Caco-2 (cell line): Measurements from ENCODE around the gene EVA1A. TPM values are rescaled to one million over a fixed set of nuclear protein-coding genes. Genes with fewer than 3 reads are reported as not detected.

Experiments used
- BruUV-seq: library from RNA; stranded (reverse); fragments of 400-500 nt; replicated peaks from 2 replicates; lab custom pipeline; 2021; lab: Mats Ljungman, UMichigan
- CTCF ChIA-PET: fragments of 300-600 bp; sonication (Branson Sonifier 250); formaldehyde crosslinking; loops from one replicate; lab custom pipeline; 2022; ENCODE audit warnings: antibody characterized with exemption; lab: Charles Lee
- POLR2A ChIA-PET: fragments of 300-600 bp; sonication (Branson Sonifier 250); formaldehyde crosslinking; loops from one replicate; lab custom pipeline; 2022; ENCODE audit warnings: antibody characterized with exemption; lab: Charles Lee
- DNase-seq, 2 experiments: peaks; one replicate each; pipeline versions ENCODE4 v3.0.0 to v3.0.0-alpha.2; 2020 to 2022
- H3K27me3 ChIP-seq: replicated peaks from 2 replicates; pipeline ENCODE4 v1.6.0; 2011; ENCODE audit warnings: low read length; ENCODE audit not compliant: control insufficient read depth, insufficient read depth
- H3K36me3 ChIP-seq: 2 replicates; pipeline ENCODE4 v1.5.1; 2011; ENCODE audit warnings: low read length; ENCODE audit not compliant: control insufficient read depth, insufficient read depth
- H3K4me1 ChIP-seq: fragments of 250-450 bp; sonication (Bioruptor Pico); 2 replicates; pipeline ENCODE4 v1.5.1; 2020; ENCODE audit warnings: mild to moderate bottlenecking
- H3K4me3 ChIP-seq: 2 replicates; pipeline ENCODE4 v1.5.1; 2011; ENCODE audit warnings: low read depth, mild to moderate bottlenecking, control low read depth, low read length
- H3K9me3 ChIP-seq: fragments of 250-450 bp; sonication (Bioruptor Pico); 2 replicates; pipeline ENCODE4 v1.5.1; 2020; ENCODE audit warnings: mild to moderate bottlenecking, moderate library complexity
- H3K27ac Mint-ChIP-seq: one replicate; pipeline ENCODE4 v1.8.0; 2022; ENCODE audit warnings: mixed read lengths; ENCODE audit not compliant: unreplicated experiment
- H3K27me3 Mint-ChIP-seq: one replicate; pipeline ENCODE4 v1.8.0; 2022; ENCODE audit warnings: mixed read lengths; ENCODE audit not compliant: insufficient read depth, unreplicated experiment
- H3K36me3 Mint-ChIP-seq: one replicate; pipeline ENCODE4 v1.8.0; 2022; ENCODE audit warnings: mild to moderate bottlenecking, mixed read lengths; ENCODE audit not compliant: insufficient read depth, unreplicated experiment
- H3K4me1 Mint-ChIP-seq: one replicate; pipeline ENCODE4 v1.8.0; 2022; ENCODE audit warnings: low read depth, mixed read lengths; ENCODE audit not compliant: unreplicated experiment
- H3K4me3 Mint-ChIP-seq: one replicate; pipeline ENCODE4 v1.8.0; 2022; ENCODE audit warnings: mild to moderate bottlenecking, moderate library complexity, mixed read lengths; ENCODE audit not compliant: unreplicated experiment
- H3K9me3 Mint-ChIP-seq: one replicate; pipeline ENCODE4 v1.8.0; 2022; ENCODE audit warnings: mixed read lengths; ENCODE audit not compliant: unreplicated experiment
- CTCF ChIP-seq, 2 experiments: fragments of 200-600 bp in 1 of 2; IDR thresholded peaks; 1 replicate in 1 of 2; 2 replicates in 1 of 2; pipeline versions ENCODE4 v1.5.1 to v1.8.0; 2011 to 2022; ENCODE audit warnings: antibody characterized with exemption in 1 of 2, control low read depth in 1 of 2, inconsistent platforms in 1 of 2, low read depth in 1 of 2, low read length in 1 of 2, mild to moderate bottlenecking in 1 of 2, moderate library complexity in 1 of 2; ENCODE audit not compliant: insufficient read depth in 1 of 2, severe bottlenecking in 1 of 2, unreplicated experiment in 1 of 2
- intact Hi-C: fragments of 100-400 bp; cut with micrococcal nuclease; formaldehyde crosslinking; loops from one replicate; pipeline ENCODE4 v1.10.0; 2022; ENCODE audit not compliant: unreplicated experiment
- total RNA-seq: library from RNA; stranded (reverse); gene quantifications from 2 replicates; pipeline ENCODE4 v1.2.3, GENCODE V29; 2022

Gene EVA1A
- total RNA-seq, 1 experiment from 2014 or later, result 0.25 TPM

GRCh38 chr2:75571730-75572430 is 11.1 kb upstream of the EVA1A start:
- no peak for DNase-seq

GRCh38 chr2:75570948-75571729 is 10.4 kb upstream of the EVA1A start:
- CTCF ChIA-PET, result interaction anchor here (1.2 kb wide), 1 partner anchor 39 kb away, joined by 4 read pairs; no protein-coding TSS in a partner anchor
- no peaks in the 10 kb centered on the region for H3K27me3 ChIP-seq
- H3K4me3 ChIP-seq, result no peak overlapping the region
- Mint-ChIP-seq H3K27ac (no peak overlapping the region), H3K27me3 (peaks cover 4% of the 10 kb centered on the region), H3K4me1 (peaks cover 17% of the 10 kb centered on the region), H3K9me3 (no peaks in the 10 kb centered on the region), H3K36me3 (no peaks in the 10 kb centered on the region), H3K4me3 (no peak overlapping the region)
- intact Hi-C loops, result no loop called here
- BruUV-seq, result no TSS peak
- no peak for DNase-seq
- TF ChIP-seq CTCF (IDR thresholded peaks at IDR 0.05; ENCODE audit: insufficient read depth in 1 of 2, low read depth in 1 of 2, low read length in 1 of 2, severe bottlenecking in 1 of 2, unreplicated experiment in 1 of 2), result no peak
- peaks cover 12% of the 10 kb centered on the region for H3K4me1 ChIP-seq
- POLR2A ChIA-PET, result interaction anchor here (0.7 kb wide), 1 partner anchor 62 kb away, joined by 4 read pairs; no protein-coding TSS in a partner anchor
- no peaks in the 10 kb centered on the region for H3K9me3 ChIP-seq
- H3K36me3 ChIP-seq, result no peaks in the 10 kb centered on the region

More at GRCh38 chr2:75571730-75572430, 11.1 kb upstream of the EVA1A start:
- Mint-ChIP-seq H3K4me3 (no peak overlapping the region), H3K27me3 (peaks cover 4% of the 10 kb centered on the region), H3K27ac (no peak overlapping the region), H3K36me3 (no peaks in the 10 kb centered on the region), H3K4me1 (peaks cover 17% of the 10 kb centered on the region), H3K9me3 (no peaks in the 10 kb centered on the region)
- no TSS peak for BruUV-seq
- TF ChIP-seq CTCF (IDR thresholded peaks at IDR 0.05; ENCODE audit: insufficient read depth in 1 of 2, low read depth in 1 of 2, low read length in 1 of 2, severe bottlenecking in 1 of 2, unreplicated experiment in 1 of 2), result no peak
- Histone ChIP-seq H3K9me3 (no peaks in the 10 kb centered on the region), H3K36me3 (no peaks in the 10 kb centered on the region), H3K4me1 (peaks cover 12% of the 10 kb centered on the region), H3K4me3 (no peak overlapping the region), H3K27me3 (no peaks in the 10 kb centered on the region)
- ChIA-PET POLR2A (no interaction called here), CTCF (interaction anchor here (1.2 kb wide), 1 partner anchor 39 kb away, joined by 4 read pairs; no protein-coding TSS in a partner anchor)
- intact Hi-C loops, result no loop called here
